ENCODE measurements around the gene SPRR2A. TPM values are rescaled to one million over a fixed set of nuclear protein-coding genes. Genes with fewer than 3 reads are reported as not detected.

Gene SPRR2A
- total RNA-seq, 1 experiment from 2014 or later, result not detected

DNA sequence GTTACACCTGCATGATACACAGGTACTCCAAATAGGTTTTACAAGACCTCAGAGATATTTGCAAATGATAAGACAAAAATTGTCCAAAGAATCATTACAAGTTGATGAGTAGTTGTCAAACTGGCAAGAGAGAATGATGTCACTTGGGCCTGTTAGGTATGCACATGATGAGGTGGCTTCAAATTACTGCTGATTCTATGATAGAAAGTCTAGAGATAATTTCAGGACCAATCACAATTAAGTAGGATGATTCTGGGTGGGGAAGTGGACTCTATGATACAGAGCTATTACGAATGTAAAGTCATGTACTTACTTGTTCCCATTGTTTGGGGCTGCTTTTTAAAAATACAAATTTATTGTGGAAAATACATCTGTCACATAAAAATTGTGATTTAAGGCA lies 31.5 kb downstream of the SPRR2A start:
- intact Hi-C loops (cut with micrococcal nuclease), result no loop called here
- Histone ChIP-seq H3K27me3 (ENCODE audit: insufficient read depth, low read length) (peaks cover 16% of the 10 kb centered on the region; the same call in 1 of the 2 replicates), H3K79me2 (ENCODE audit: insufficient read depth, low read length) (no peaks in the 10 kb centered on the region), H3K9me3 (ENCODE audit: control insufficient read depth in 1 of 2, insufficient read depth in 1 of 2, low read depth in 1 of 2, low read length in 2 of 2) (no peaks in the 10 kb centered on the region), H3K4me2 (ENCODE audit: low read length) (no peak overlapping the region), H4K20me1 (ENCODE audit: insufficient read depth) (no peaks in the 10 kb centered on the region), H3K9ac (ENCODE audit: low read length) (no peak overlapping the region), H3K27ac (ENCODE audit: low read depth, low read length) (no peak overlapping the region), H3K9me2 (ENCODE audit: insufficient read depth) (no peaks in the 10 kb centered on the region), H3K4me3 (replicated peaks in 1 of 2; ENCODE audit: low read depth in 1 of 2, low read length in 2 of 2) (no peak overlapping the region), H3K4me1 (ENCODE audit: control insufficient read depth in 1 of 2, insufficient read depth in 2 of 2, low read length in 2 of 2) (no peaks in the 10 kb centered on the region), H3K36me3 (ENCODE audit: control insufficient read depth in 1 of 2, insufficient read depth in 2 of 2, low read length in 2 of 2) (no peaks in the 10 kb centered on the region), H2AFZ (ENCODE audit: low read depth, low read length, poor library complexity, severe bottlenecking) (no peak overlapping the region)
- ChIA-PET POLR2A (no interaction called here), CTCF (no interaction called here), RAD21 (ENCODE audit: low non-redundant PET in 1 of 2, low total read pairs in 2 of 2, uncharacterized antibody in 2 of 2, unreplicated experiment in 2 of 2) (no interaction called here)
- DNase-seq (ENCODE audit: low read depth, low spot score), result no peak
- no TSS peak for BruUV-seq (replicated peaks)
- TF ChIP-seq EZH2 (IDR thresholded peaks at IDR 0.05), result no peak
- no peak for TF ChIP-seq ZNF274 (IDR thresholded peaks at IDR 0.05; ENCODE audit: low read depth, low read length)
- no peak for TF ChIP-seq SP1 (IDR thresholded peaks at IDR 0.05; ENCODE audit: low read depth)
- no peak for TF ChIP-seq CBX3 (IDR thresholded peaks at IDR 0.05; ENCODE audit: low read depth)
- no peak for TF ChIP-seq SIN3A (IDR thresholded peaks at IDR 0.05; ENCODE audit: low read depth)
- TF ChIP-seq SRF (IDR thresholded peaks at IDR 0.05; ENCODE audit: low read depth), result no peak
- TF ChIP-seq POLR2A (IDR thresholded peaks at IDR 0.05; ENCODE audit: borderline replicate concordance, extremely low read depth, insufficient read depth, insufficient read length), result no peak
- no peak for TF ChIP-seq EGR1 (IDR thresholded peaks at IDR 0.05; ENCODE audit: low read depth)
- TF ChIP-seq TCF7L2 (IDR thresholded peaks at IDR 0.05; ENCODE audit: borderline replicate concordance, extremely low read depth, insufficient read depth, insufficient read length), result no peak
- TF ChIP-seq, protein P1, sequence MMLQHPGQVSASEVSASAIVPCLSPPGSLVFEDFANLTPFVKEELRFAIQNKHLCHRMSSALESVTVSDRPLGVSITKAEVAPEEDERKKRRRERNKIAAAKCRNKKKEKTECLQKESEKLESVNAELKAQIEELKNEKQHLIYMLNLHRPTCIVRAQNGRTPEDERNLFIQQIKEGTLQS (IDR thresholded peaks at IDR 0.05), result no peak
- no peak for TF ChIP-seq POLR2AphosphoS5 (IDR thresholded peaks at IDR 0.05; ENCODE audit: low read depth, low read length)
- TF ChIP-seq, protein P2, sequence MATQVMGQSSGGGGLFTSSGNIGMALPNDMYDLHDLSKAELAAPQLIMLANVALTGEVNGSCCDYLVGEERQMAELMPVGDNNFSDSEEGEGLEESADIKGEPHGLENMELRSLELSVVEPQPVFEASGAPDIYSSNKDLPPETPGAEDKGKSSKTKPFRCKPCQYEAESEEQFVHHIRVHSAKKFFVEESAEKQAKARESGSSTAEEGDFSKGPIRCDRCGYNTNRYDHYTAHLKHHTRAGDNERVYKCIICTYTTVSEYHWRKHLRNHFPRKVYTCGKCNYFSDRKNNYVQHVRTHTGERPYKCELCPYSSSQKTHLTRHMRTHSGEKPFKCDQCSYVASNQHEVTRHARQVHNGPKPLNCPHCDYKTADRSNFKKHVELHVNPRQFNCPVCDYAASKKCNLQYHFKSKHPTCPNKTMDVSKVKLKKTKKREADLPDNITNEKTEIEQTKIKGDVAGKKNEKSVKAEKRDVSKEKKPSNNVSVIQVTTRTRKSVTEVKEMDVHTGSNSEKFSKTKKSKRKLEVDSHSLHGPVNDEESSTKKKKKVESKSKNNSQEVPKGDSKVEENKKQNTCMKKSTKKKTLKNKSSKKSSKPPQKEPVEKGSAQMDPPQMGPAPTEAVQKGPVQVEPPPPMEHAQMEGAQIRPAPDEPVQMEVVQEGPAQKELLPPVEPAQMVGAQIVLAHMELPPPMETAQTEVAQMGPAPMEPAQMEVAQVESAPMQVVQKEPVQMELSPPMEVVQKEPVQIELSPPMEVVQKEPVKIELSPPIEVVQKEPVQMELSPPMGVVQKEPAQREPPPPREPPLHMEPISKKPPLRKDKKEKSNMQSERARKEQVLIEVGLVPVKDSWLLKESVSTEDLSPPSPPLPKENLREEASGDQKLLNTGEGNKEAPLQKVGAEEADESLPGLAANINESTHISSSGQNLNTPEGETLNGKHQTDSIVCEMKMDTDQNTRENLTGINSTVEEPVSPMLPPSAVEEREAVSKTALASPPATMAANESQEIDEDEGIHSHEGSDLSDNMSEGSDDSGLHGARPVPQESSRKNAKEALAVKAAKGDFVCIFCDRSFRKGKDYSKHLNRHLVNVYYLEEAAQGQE (IDR thresholded peaks at IDR 0.05; ENCODE audit: low read depth), result no peak
- ATAC-seq, result no peak
